Measurements from ENCODE around the gene RBBP8NL.

The RBBP8NL gene

DNA sequence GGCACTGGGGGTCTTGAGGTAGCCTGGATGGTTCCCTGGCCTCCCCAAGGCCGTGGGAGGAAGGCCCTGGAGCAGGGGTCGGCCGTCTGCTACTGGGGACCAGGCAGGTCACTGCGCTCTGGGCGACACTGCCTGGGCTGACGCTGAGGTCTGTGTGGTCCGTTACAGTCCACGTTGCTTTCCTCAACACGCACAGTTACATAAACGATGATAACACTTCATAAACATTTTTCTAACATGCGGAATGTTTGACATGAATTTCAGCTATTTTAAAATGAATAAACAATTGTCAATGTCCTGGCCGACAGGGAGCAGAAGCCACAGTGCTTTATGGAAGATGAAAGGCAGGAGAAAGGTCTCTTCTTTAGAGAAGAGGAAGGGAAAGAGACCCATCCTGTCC is 10.2 kb upstream of the RBBP8NL start:
- no peak for TF ChIP-seq NFIC (IDR thresholded peaks at IDR 0.05)
- no peak for TF ChIP-seq FOXM1 (IDR thresholded peaks at IDR 0.05; ENCODE audit: borderline replicate concordance, low read depth)
- no peak for TF ChIP-seq ZBTB7A (IDR thresholded peaks at IDR 0.05; ENCODE audit: low read depth)

DNA sequence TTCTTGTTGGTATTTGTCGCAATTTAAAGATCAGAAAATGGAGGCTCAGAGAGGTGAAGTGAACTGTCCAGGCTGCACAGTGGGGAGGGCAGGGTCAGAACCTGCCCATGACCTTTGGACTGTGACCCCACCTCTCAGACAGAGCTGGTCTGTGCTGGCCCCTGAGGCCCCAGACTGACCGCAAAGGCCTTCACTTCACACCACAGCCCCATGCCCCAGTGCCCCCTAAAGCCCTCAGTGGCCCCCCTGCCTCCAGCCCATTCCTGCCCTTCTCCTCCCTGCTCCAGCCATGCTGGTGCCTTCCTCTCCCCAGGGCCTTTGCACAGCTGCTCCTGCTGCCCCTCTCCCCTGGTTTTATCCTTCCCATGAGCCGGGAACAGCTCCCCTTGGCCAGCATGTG is 9.4 kb upstream of the RBBP8NL start:
- no peak for TF ChIP-seq NFIC (IDR thresholded peaks at IDR 0.05)
- no peak for TF ChIP-seq TEAD4 (IDR thresholded peaks at IDR 0.05)
- no peak for TF ChIP-seq TAF1 (IDR thresholded peaks at IDR 0.05; ENCODE audit: low read depth)
- TF ChIP-seq CEBPB (IDR thresholded peaks at IDR 0.05): no peak
- TF ChIP-seq, protein P1, sequence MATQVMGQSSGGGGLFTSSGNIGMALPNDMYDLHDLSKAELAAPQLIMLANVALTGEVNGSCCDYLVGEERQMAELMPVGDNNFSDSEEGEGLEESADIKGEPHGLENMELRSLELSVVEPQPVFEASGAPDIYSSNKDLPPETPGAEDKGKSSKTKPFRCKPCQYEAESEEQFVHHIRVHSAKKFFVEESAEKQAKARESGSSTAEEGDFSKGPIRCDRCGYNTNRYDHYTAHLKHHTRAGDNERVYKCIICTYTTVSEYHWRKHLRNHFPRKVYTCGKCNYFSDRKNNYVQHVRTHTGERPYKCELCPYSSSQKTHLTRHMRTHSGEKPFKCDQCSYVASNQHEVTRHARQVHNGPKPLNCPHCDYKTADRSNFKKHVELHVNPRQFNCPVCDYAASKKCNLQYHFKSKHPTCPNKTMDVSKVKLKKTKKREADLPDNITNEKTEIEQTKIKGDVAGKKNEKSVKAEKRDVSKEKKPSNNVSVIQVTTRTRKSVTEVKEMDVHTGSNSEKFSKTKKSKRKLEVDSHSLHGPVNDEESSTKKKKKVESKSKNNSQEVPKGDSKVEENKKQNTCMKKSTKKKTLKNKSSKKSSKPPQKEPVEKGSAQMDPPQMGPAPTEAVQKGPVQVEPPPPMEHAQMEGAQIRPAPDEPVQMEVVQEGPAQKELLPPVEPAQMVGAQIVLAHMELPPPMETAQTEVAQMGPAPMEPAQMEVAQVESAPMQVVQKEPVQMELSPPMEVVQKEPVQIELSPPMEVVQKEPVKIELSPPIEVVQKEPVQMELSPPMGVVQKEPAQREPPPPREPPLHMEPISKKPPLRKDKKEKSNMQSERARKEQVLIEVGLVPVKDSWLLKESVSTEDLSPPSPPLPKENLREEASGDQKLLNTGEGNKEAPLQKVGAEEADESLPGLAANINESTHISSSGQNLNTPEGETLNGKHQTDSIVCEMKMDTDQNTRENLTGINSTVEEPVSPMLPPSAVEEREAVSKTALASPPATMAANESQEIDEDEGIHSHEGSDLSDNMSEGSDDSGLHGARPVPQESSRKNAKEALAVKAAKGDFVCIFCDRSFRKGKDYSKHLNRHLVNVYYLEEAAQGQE (IDR thresholded peaks at IDR 0.05; ENCODE audit: low read depth): no peak
- TF ChIP-seq FOXM1 (IDR thresholded peaks at IDR 0.05; ENCODE audit: borderline replicate concordance, low read depth): no peak
- no peak for TF ChIP-seq ZBTB7A (IDR thresholded peaks at IDR 0.05; ENCODE audit: low read depth)
- no peak for TF ChIP-seq CREB1 (IDR thresholded peaks at IDR 0.05; ENCODE audit: low read depth)
- TF ChIP-seq RAD21 (IDR thresholded peaks at IDR 0.05; ENCODE audit: low read depth): no peak
- no peak for TF ChIP-seq EGR1 (IDR thresholded peaks at IDR 0.05)
- TF ChIP-seq, protein P2, sequence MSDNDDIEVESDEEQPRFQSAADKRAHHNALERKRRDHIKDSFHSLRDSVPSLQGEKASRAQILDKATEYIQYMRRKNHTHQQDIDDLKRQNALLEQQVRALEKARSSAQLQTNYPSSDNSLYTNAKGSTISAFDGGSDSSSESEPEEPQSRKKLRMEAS (IDR thresholded peaks at IDR 0.05): no peak
- TF ChIP-seq, protein P3, sequence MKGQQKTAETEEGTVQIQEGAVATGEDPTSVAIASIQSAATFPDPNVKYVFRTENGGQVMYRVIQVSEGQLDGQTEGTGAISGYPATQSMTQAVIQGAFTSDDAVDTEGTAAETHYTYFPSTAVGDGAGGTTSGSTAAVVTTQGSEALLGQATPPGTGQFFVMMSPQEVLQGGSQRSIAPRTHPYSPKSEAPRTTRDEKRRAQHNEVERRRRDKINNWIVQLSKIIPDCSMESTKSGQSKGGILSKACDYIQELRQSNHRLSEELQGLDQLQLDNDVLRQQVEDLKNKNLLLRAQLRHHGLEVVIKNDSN (IDR thresholded peaks at IDR 0.05): no peak
- TF ChIP-seq TCF12 (IDR thresholded peaks at IDR 0.05; ENCODE audit: low read depth): no peak
- TF ChIP-seq YY1 (IDR thresholded peaks at IDR 0.05; ENCODE audit: low read depth): no peak
- no peak for TF ChIP-seq EP300 (IDR thresholded peaks at IDR 0.05; ENCODE audit: borderline replicate concordance)

DNA sequence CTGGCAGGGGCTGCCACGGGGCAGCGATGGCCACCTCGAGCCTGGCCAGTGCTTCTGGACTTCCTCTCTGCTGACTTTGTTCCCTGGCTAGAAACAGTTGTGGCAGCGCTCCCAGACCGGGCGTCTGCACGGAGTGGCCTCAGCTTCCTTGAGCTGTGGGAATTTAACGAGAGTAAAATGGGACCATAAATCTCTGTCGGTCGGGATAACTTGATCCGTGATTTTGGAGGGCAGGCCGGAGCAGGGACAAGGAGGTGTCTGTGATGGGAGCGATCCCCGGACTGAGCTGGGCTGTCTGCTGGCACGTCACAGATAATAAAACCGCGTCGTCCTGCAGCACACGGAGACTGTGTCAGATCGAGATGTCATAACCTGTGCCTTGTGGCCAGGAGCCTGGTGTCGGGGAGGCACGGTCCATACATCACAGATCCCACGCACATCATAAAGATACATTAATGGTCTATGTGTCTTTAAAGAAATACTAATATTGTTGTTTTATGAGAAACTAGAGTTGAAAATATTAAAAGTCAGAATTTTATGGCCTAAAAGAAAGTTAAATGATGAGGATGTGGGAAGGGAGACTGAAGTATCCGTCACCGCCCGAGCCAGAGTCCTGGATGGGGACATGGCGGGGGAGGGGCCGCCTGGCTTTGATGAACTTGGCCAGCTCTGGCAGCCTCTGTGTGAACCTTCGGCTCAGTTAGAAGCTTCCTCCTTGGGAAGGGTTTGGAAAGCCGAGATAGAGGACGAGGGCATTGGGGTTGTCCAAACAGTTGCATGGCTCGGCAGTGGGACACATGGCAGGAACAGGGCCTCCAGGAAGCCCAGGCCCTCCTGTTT is 6.5 kb upstream of the RBBP8NL start:
- TF ChIP-seq YY1 (IDR thresholded peaks at IDR 0.05; ENCODE audit: low read depth) (no peak), ZBTB7A (IDR thresholded peaks at IDR 0.05; ENCODE audit: low read depth) (no peak), RAD21 (IDR thresholded peaks at IDR 0.05; ENCODE audit: low read depth) (no peak), FOXM1 (IDR thresholded peaks at IDR 0.05; ENCODE audit: borderline replicate concordance, low read depth) (no peak), EGR1 (IDR thresholded peaks at IDR 0.05) (no peak), CEBPB (IDR thresholded peaks at IDR 0.05) (no peak), TAF1 (IDR thresholded peaks at IDR 0.05; ENCODE audit: low read depth) (no peak), NFIC (IDR thresholded peaks at IDR 0.05) (no peak), TEAD4 (IDR thresholded peaks at IDR 0.05) (no peak), CREB1 (IDR thresholded peaks at IDR 0.05; ENCODE audit: low read depth) (no peak), TCF12 (IDR thresholded peaks at IDR 0.05; ENCODE audit: low read depth) (no peak), EP300 (IDR thresholded peaks at IDR 0.05; ENCODE audit: borderline replicate concordance) (no peak)
- TF ChIP-seq, protein P1 (IDR thresholded peaks at IDR 0.05; ENCODE audit: low read depth): no peak
- TF ChIP-seq, protein P2 (IDR thresholded peaks at IDR 0.05): no peak

DNA sequence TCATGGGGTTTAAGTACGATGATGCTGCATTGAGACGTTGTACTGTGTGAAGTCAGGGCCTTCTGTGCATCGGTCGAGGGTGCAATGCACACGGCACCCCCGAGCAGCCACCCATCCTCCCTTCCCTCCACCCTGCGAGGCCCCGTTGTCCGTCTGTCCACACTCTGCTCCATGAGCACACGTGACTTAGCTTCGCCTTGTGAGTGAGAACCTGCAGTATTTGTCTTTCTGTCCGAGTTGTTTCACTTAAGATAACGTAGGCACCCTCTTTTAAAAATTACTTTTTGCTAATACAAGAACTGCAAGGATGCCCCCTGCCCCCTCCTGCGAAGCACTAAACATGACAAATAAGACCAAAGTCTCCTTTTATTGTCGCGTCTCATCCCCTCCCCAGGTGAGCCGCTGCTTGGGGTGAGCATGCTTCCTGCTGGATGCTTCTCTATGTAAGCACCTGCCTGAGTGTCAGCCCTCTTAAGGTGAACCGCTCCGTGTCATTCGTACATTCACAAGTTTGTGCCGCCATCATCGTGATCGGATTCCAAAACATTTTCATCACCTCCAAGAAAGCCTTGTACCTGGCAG is 3.6 kb upstream of the RBBP8NL start:
- TF ChIP-seq EGR1 (IDR thresholded peaks at IDR 0.05) (no peak), CEBPB (IDR thresholded peaks at IDR 0.05) (no peak), TAF1 (IDR thresholded peaks at IDR 0.05; ENCODE audit: low read depth) (no peak), FOXM1 (IDR thresholded peaks at IDR 0.05; ENCODE audit: borderline replicate concordance, low read depth) (no peak), NFIC (IDR thresholded peaks at IDR 0.05) (no peak), EP300 (IDR thresholded peaks at IDR 0.05; ENCODE audit: borderline replicate concordance) (no peak), RAD21 (IDR thresholded peaks at IDR 0.05; ENCODE audit: low read depth) (no peak), TCF12 (IDR thresholded peaks at IDR 0.05; ENCODE audit: low read depth) (no peak), TEAD4 (IDR thresholded peaks at IDR 0.05) (no peak)
- TF ChIP-seq, protein P3 (IDR thresholded peaks at IDR 0.05): no peak
- TF ChIP-seq, protein P2 (IDR thresholded peaks at IDR 0.05): no peak
- TF ChIP-seq, protein P1 (IDR thresholded peaks at IDR 0.05; ENCODE audit: low read depth): no peak

Measured in Ishikawa (cell line).